Mesenchymal stem cell (in vitro differentiated cells and primary cell): ENCODE measurements around the gene CAVIN1.
A peak's percentile ranks its signal among the peaks of the same experiment; 100 is the strongest.
"Not testable (repeated sequence)": the region's sequence is repeated elsewhere in the genome, so short reads cannot be mapped to it uniquely, and the experiment has no call there.

Experiments used
- DNase-seq: peaks from one replicate; pipeline ENCODE4 v3.0.0-alpha.2; 2013
- H2AFZ ChIP-seq: one replicate; pipeline ENCODE4 v1.6.1; 2013; ENCODE audit warnings: low read depth, mild to moderate bottlenecking, control low read depth, inconsistent platforms, low read length, moderate library complexity
- H2AK5ac ChIP-seq: 2 replicates; pipeline ENCODE4 v1.6.1; 2013; ENCODE audit warnings: low read length, moderate library complexity, mild to moderate bottlenecking, inconsistent platforms; ENCODE audit not compliant: severe bottlenecking
- H2BK120ac ChIP-seq: one replicate; pipeline ENCODE4 v1.6.1; 2013; ENCODE audit warnings: low read depth, mild to moderate bottlenecking, inconsistent platforms, low read length, moderate library complexity
- H2BK12ac ChIP-seq, 2 experiments: one replicate each; pipeline ENCODE4 v1.6.1; 2013; ENCODE audit warnings: inconsistent platforms in 2 of 2, low read length in 2 of 2, mild to moderate bottlenecking in 2 of 2, moderate library complexity in 2 of 2, control low read depth in 1 of 2
- H2BK15ac ChIP-seq: one replicate; pipeline ENCODE4 v1.6.1; 2013; ENCODE audit warnings: mild to moderate bottlenecking, low read depth, inconsistent platforms; ENCODE audit not compliant: poor library complexity, severe bottlenecking
- H2BK5ac ChIP-seq: 2 replicates; pipeline ENCODE4 v1.6.1; 2013; ENCODE audit warnings: low read depth, mild to moderate bottlenecking, low read length, control low read depth, inconsistent platforms; ENCODE audit not compliant: poor library complexity, severe bottlenecking
- H3K14ac ChIP-seq, 2 experiments: one replicate each; pipeline ENCODE4 v1.6.1; 2013; ENCODE audit warnings: inconsistent platforms in 2 of 2, low read length in 2 of 2, control low read depth in 1 of 2, mild to moderate bottlenecking in 1 of 2, moderate library complexity in 1 of 2
- H3K18ac ChIP-seq, 2 experiments: one replicate each; pipeline ENCODE4 v1.6.1; 2013; ENCODE audit warnings: inconsistent platforms in 2 of 2, low read length in 2 of 2, control low read depth in 1 of 2, low read depth in 1 of 2, mild to moderate bottlenecking in 1 of 2
- H3K23ac ChIP-seq, 2 experiments: one replicate each; pipeline ENCODE4 v1.6.1; 2013; ENCODE audit warnings: inconsistent platforms in 2 of 2, low read length in 2 of 2, mild to moderate bottlenecking in 2 of 2, moderate library complexity in 2 of 2, control low read depth in 1 of 2
- H3K27ac ChIP-seq: 2 replicates; pipeline ENCODE4 v1.5.1; 2013; ENCODE audit warnings: mild to moderate bottlenecking, moderate library complexity, low read length, control low read depth, inconsistent platforms; ENCODE audit not compliant: poor library complexity, severe bottlenecking
- H3K27me3 ChIP-seq, 2 experiments: 2 replicates each; pipeline versions ENCODE4 v1.6.1 to v1.7.0; 2013; ENCODE audit warnings: low read length in 2 of 2, mild to moderate bottlenecking in 2 of 2, moderate library complexity in 2 of 2, control low read depth in 1 of 2, inconsistent platforms in 1 of 2; ENCODE audit not compliant: control insufficient read depth in 1 of 2, insufficient read depth in 1 of 2
- H3K36me3 ChIP-seq, 2 experiments: 2 replicates each; pipeline versions ENCODE4 v1.6.1 to v1.7.0; 2013; ENCODE audit warnings: low read length in 2 of 2, control low read depth in 1 of 2, inconsistent platforms in 1 of 2, low read depth in 1 of 2, mild to moderate bottlenecking in 1 of 2; ENCODE audit not compliant: insufficient read depth in 2 of 2, control insufficient read depth in 1 of 2
- H3K4ac ChIP-seq, 2 experiments: one replicate each; pipeline ENCODE4 v1.6.1; 2013; ENCODE audit warnings: inconsistent platforms in 2 of 2, low read length in 2 of 2, mild to moderate bottlenecking in 2 of 2, moderate library complexity in 2 of 2, control low read depth in 1 of 2, low read depth in 1 of 2
- H3K4me1 ChIP-seq: 2 replicates; pipeline ENCODE4 v1.6.1; 2013; ENCODE audit warnings: low read depth, low read length, control low read depth; ENCODE audit not compliant: control insufficient read depth, insufficient read depth
- H3K4me2 ChIP-seq: 2 replicates; pipeline ENCODE4 v1.6.1; 2013; ENCODE audit warnings: low read length, mild to moderate bottlenecking, inconsistent platforms; ENCODE audit not compliant: poor library complexity, severe bottlenecking
- H3K4me3 ChIP-seq, 2 experiments: 2 replicates each; pipeline versions ENCODE4 v1.5.1 to v1.7.0; 2013; ENCODE audit warnings: low read length in 2 of 2, mild to moderate bottlenecking in 2 of 2, control low read depth in 1 of 2, low read depth in 1 of 2; ENCODE audit not compliant: insufficient read depth in 1 of 2
- H3K79me1 ChIP-seq: replicated peaks from 2 replicates; pipeline ENCODE4 v1.6.1; 2013; ENCODE audit warnings: mild to moderate bottlenecking, control low read depth, low read length, inconsistent platforms; ENCODE audit not compliant: poor library complexity, severe bottlenecking
- H3K9ac ChIP-seq: 2 replicates; pipeline ENCODE4 v1.7.0; 2013; ENCODE audit warnings: mild to moderate bottlenecking, low read length, moderate library complexity
- H3K9me3 ChIP-seq: 2 replicates; pipeline ENCODE4 v1.7.0; 2013; ENCODE audit warnings: mild to moderate bottlenecking, low read length; ENCODE audit not compliant: control insufficient read depth
- H4K8ac ChIP-seq: one replicate; pipeline ENCODE4 v1.6.1; 2013; ENCODE audit warnings: inconsistent platforms, mild to moderate bottlenecking, low read length, moderate library complexity
- H4K91ac ChIP-seq: one replicate; pipeline ENCODE4 v1.6.1; 2013; ENCODE audit warnings: mild to moderate bottlenecking, low read length, inconsistent platforms
- WGBS: methylation state at CpG from one replicate; pipeline ENCODE4 v1.1.7; 2013; ENCODE audit warnings: mixed read lengths; 5-methylcytosine and 5-hydroxymethylcytosine counted together

Gene CAVIN1

DNA sequence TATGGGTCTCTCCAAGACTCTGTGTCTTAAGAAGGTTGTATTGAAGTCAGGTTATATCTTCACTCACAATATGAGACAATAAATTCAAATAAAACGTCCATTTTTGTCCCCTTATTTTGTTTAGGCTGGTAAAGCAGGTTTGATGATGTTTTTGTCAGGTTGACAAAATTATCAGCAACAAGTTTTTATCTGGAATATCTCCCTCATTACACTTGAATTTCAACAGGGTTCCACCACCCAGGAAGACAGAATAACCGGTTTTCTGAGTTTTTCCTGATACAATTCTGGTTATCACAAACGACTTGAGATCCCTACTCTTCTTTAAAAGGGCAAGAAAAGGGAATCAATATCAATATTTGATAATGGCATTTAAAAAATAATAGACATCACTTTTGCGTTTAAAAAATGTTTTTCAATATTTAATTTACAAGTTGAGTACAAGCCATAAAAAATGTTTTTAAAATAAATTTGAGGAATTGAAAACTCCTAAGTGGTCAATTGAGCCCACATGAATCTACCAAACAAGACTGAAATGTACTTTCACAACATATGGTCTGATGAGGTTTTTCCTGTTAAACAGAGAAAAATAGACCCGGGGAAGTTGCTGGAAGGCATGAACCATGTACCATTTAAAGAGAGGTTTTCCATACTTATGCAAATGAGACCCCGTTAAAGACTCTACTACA is 34.2 kb upstream of the CAVIN1 start:
- H3K18ac ChIP-seq, result no peak overlapping the region
- H3K23ac ChIP-seq, result no peak overlapping the region
- no peak overlapping the region for H2AFZ ChIP-seq
- peak overlapping the region; percentile 76 for H3K27ac ChIP-seq
- H3K9ac ChIP-seq, result peak overlapping the region; percentile 83
- no peak overlapping the region for H3K14ac ChIP-seq
- WGBS, result 92% methylated on average over 2 of the region's 6 CpGs
- H4K91ac ChIP-seq, result no peak overlapping the region
- no peak overlapping the region for H2BK120ac ChIP-seq
- H3K27me3 ChIP-seq, result no peaks in the 10 kb centered on the region
- no peak overlapping the region for H4K8ac ChIP-seq
- peaks cover under 1 to 18% of the 10 kb centered on the region in 2 experiments for H3K36me3 ChIP-seq
- no peak overlapping the region for H3K4ac ChIP-seq
- no peak overlapping the region for H2BK15ac ChIP-seq
- peak overlapping the region in 1 of 2 experiments; percentile 68 for H3K4me3 ChIP-seq
- no peak overlapping the region for H2BK12ac ChIP-seq
- H2BK5ac ChIP-seq, result no peak overlapping the region
- H3K4me1 ChIP-seq, result peaks cover 2% of the 10 kb centered on the region
- H3K4me2 ChIP-seq, result peak overlapping the region; percentile 59
- no peaks in the 10 kb centered on the region for H3K9me3 ChIP-seq
- H2AK5ac ChIP-seq, result no peak overlapping the region
- peaks cover 6% of the 10 kb centered on the region for H3K79me1 ChIP-seq
- peak; percentile 33 for DNase-seq

DNA sequence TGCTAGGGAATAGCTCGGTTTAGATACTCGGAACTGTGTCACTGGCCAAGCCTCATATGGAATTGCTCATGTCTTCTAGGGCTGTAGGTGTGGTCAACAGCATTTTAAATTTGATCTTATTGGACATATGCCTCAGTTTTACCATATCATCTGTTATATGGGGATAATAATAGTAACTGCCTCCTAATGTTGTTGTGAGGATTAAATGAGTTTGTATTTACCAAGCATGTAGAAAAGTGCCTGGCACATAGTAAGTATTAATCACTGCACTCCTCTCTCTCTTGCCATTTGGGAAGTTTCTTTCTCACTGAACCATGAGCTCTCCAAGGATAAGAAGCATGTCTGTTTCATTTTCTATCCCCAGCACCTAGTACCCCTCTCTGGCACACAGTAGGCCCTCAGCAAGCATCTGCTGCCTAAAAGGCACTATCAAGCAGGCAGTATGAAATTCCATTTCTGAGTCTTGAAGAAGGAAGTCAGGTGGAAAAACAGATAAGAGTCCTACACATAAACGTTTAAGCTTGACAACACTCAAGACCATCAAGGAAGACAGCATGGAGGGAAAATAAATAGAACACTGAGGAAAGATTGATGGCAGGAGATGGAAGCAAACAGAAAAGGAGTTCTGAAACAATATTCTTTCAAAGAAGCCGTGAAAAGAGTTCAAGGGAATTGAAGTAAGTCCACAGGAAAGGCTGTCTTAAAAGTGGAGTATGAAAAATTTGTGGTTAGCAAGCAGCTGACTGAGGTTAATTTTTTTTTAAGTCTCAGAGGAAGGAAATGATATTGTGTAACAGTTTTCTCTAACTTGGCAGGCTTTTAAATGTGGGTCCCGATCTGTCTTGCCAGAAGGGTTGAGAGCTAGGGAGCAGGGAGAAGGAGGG is 33.4 kb upstream of the CAVIN1 start:
- H3K4ac ChIP-seq, result peak overlapping the region in 1 of 2 experiments; percentile 24
- peaks cover 4% of the 10 kb centered on the region for H3K79me1 ChIP-seq

DNA sequence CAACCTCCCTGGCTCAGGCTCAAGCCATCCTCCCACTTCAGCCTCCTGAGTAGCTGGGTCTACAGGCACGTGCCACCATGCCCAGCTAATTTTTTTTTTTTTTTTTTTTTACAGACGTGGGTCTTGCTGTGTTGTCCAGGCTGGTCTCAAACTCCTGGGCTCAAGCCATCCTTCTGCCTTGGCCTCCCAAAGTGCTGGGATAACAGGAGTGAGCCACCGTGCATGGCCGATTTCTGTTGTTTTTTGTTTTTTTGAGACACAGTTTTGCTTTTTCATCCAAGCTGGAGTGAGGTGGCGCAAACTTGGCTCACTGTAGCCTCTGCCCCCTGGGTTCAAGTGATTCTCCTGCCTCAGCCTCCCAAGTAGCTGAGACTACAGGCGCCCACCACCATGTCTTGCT is 31.9 kb upstream of the CAVIN1 start:
- H3K9ac ChIP-seq, H3K4me3 ChIP-seq, H3K14ac ChIP-seq, H2AK5ac ChIP-seq, H3K79me1 ChIP-seq, H3K4me2 ChIP-seq, H4K91ac ChIP-seq, H4K8ac ChIP-seq, H3K27me3 ChIP-seq, H2BK15ac ChIP-seq, H3K23ac ChIP-seq, H2AFZ ChIP-seq, H3K27ac ChIP-seq, H3K36me3 ChIP-seq, H2BK5ac ChIP-seq, H3K4me1 ChIP-seq, H2BK120ac ChIP-seq, H3K9me3 ChIP-seq, H3K4ac ChIP-seq, H3K18ac ChIP-seq, DNase-seq: not testable (repeated sequence)
- H2BK12ac ChIP-seq, result peak overlapping the region in 1 of 2 experiments; percentile 33
- WGBS, result 97% methylated on average over 6 of the region's 6 CpGs

More for the DNA sequence above, 33.4 kb upstream of the CAVIN1 start:
- peak overlapping the region; percentile 83 for H3K9ac ChIP-seq
- peaks cover 0 to 10% of the 10 kb centered on the region in 2 experiments for H3K36me3 ChIP-seq
- H3K4me2 ChIP-seq, result peak overlapping the region; percentile 59
- H4K91ac ChIP-seq, result no peak overlapping the region
- peak overlapping the region in 1 of 2 experiments; percentile 68 for H3K4me3 ChIP-seq
- H3K18ac ChIP-seq, result peak overlapping the region; percentile 77 to 81
- peak overlapping the region; percentile 3 for H2BK120ac ChIP-seq
- H3K27me3 ChIP-seq, result no peaks in the 10 kb centered on the region
- H2BK15ac ChIP-seq, result no peak overlapping the region
- no peak overlapping the region for H3K14ac ChIP-seq
- H3K4me1 ChIP-seq, result peaks cover 2% of the 10 kb centered on the region
- peak overlapping the region; percentile 71 to 88 for H2BK12ac ChIP-seq
- WGBS, result 50% methylated on average over 5 of the region's 5 CpGs
- no peak overlapping the region for H3K23ac ChIP-seq
- H3K9me3 ChIP-seq, result no peaks in the 10 kb centered on the region
- DNase-seq, result peak; percentile 86
- peak overlapping the region; percentile 70 for H4K8ac ChIP-seq
- H2BK5ac ChIP-seq, result no peak overlapping the region
- H2AK5ac ChIP-seq, result no peak overlapping the region
- peak overlapping the region; percentile 76 for H3K27ac ChIP-seq
- H2AFZ ChIP-seq, result no peak overlapping the region

DNA sequence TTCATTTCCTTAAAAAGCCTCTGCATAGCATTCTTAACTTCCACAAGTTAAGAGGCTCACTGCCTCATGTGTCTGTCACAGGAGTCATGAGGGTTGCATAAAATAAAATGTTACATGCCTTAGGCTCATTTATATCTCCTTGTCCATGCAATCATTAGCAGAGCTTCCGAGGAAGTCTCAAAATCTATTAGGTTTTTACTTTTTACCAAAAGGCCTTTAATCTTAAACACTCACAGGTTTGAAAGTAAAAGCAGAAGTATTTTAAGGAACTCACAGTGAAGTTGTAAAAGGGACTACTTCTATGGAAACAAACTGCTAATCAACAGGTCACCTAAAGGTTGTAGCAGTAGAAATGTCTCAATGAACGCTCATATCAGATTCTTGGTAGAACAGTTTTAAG is 30.4 kb upstream of the CAVIN1 start:
- Histone ChIP-seq H3K4me3 (no peak overlapping the region), H2BK120ac (no peak overlapping the region)

More for the DNA sequence above, 30.4 kb upstream of the CAVIN1 start:
- no peak overlapping the region for H3K14ac ChIP-seq
- no peak overlapping the region for H3K18ac ChIP-seq
- H2AK5ac ChIP-seq, result no peak overlapping the region
- no peak overlapping the region for H3K4me2 ChIP-seq
- H4K8ac ChIP-seq, result no peak overlapping the region
- H3K79me1 ChIP-seq, result no peaks in the 10 kb centered on the region
- no peak overlapping the region for H4K91ac ChIP-seq
- no CpG with 5 or more reads among the region's 2 CpGs for WGBS
- no peaks in the 10 kb centered on the region for H3K27me3 ChIP-seq
- H3K4ac ChIP-seq, result no peak overlapping the region
- H3K36me3 ChIP-seq, result no peaks in the 10 kb centered on the region
- no peak overlapping the region for H2BK15ac ChIP-seq
- H3K9ac ChIP-seq, result no peak overlapping the region
- DNase-seq, result no peak
- no peak overlapping the region for H3K27ac ChIP-seq
- H3K23ac ChIP-seq, result no peak overlapping the region
- H2BK5ac ChIP-seq, result no peak overlapping the region
- H2BK12ac ChIP-seq, result no peak overlapping the region
- H3K4me1 ChIP-seq, result no peaks in the 10 kb centered on the region
- no peak overlapping the region for H2AFZ ChIP-seq
- H3K9me3 ChIP-seq, result no peaks in the 10 kb centered on the region
